Right lobe of liver (tissue), 6 donors: ENCODE measurements around the gene ESR2. TPM values are rescaled to one million over a fixed set of nuclear protein-coding genes. Genes with fewer than 3 reads are reported as not detected.

Experiments
- ATAC-seq, 4 donors: fragments of 200-7000 bp; cut with Tn5 transposase; one replicate each; pipeline ENCODE4 v1.9.1; 2020; ENCODE audit warnings: mild to moderate bottlenecking in 4 of 4, moderate library complexity in 4 of 4
- DNase-seq, 3 donors: peaks; one replicate each; pipeline ENCODE4 v3.0.0-alpha.2; 2020
- H3K27ac ChIP-seq, 3 donors: fragments of 200-600 bp; one replicate each; pipeline ENCODE4 v1.8.0; 2022
- H3K27me3 ChIP-seq, 2 donors: fragments of 200-600 bp; one replicate each; pipeline ENCODE4 v1.8.0; 2022
- H3K36me3 ChIP-seq, 4 donors: fragments of 200-600 bp; sonication (generic) in 1 of 4; one replicate each; pipeline versions ENCODE4 v1.5.1 to v1.8.0; 2017 to 2022; ENCODE audit warnings: control low read depth in 1 of 4
- H3K4me1 ChIP-seq, 4 donors: fragments of 200-600 bp; sonication (generic) in 1 of 4; one replicate each; pipeline versions ENCODE4 v1.5.1 to v1.8.0; 2017 to 2022; ENCODE audit warnings: control low read depth in 1 of 4
- H3K4me3 ChIP-seq, 3 donors: fragments of 200-600 bp; one replicate each; pipeline ENCODE4 v1.8.0; 2022
- H3K9me3 ChIP-seq, 4 donors: fragments of 200-600 bp; sonication (generic) in 1 of 4; one replicate each; pipeline versions ENCODE4 v1.5.1 to v1.8.0; 2017 to 2022; ENCODE audit warnings: control low read depth in 1 of 4
- CTCF ChIP-seq, 4 donors: fragments of 200-600 bp in 3 of 4; fragments of 450-650 bp in 1 of 4; IDR thresholded peaks; one replicate each; pipeline versions ENCODE4 v1.5.1 to v1.8.0; 2016 to 2022; ENCODE audit warnings: antibody characterized with exemption in 4 of 4, mild to moderate bottlenecking in 2 of 4
- POLR2A ChIP-seq: fragments of 450-650 bp; IDR thresholded peaks from one replicate; pipeline ENCODE4 v1.6.1; 2017; ENCODE audit warnings: antibody characterized with exemption, mild to moderate bottlenecking
- WGBS: methylation state at CpG from one replicate; pipeline ENCODE4 v1.1.6; 2018; ENCODE audit warnings: low coverage, low lambda C conversion rate; ENCODE audit not compliant: insufficient coverage; ENCODE audit errors: missing lambda C conversion rate; 5-methylcytosine and 5-hydroxymethylcytosine counted together
- intact Hi-C, 2 donors: fragments of 100-400 bp; cut with DNase I; formaldehyde crosslinking; loops; one replicate each; pipeline versions ENCODE4 v1.11.2 to v1.14.1; 2022
- total RNA-seq, 6 experiments: library from RNA; depleted of rRNA in 2 of 6; stranded (reverse); fragments of >200 nt in 2 of 6; fragmentation: NEBNext Ultra II Directional in 3 of 6; extraction: Animal tissue kit (Norgen Biotek cat#: 25700) in 3 of 6; gene quantifications; one replicate each; pipeline versions ENCODE4 v1.1.0 to v1.2.4, GENCODE V29; 2016 to 2023
- donor health status: DM: no; HTN: yes; CAD: no.
- donor health status: DM: no; HTN: no; CAD: no.
- donor health status: DM: no; HTN: no; CAD: no.
- donor health status: DM: no; HTN: yes; CAD: no.
- donor health status: DM: no; HTN: yes; CAD: no.

ESR2 gene
- total RNA-seq, 6 experiments from 2014 or later = 0.04 TPM; not detected in 5

DNA sequence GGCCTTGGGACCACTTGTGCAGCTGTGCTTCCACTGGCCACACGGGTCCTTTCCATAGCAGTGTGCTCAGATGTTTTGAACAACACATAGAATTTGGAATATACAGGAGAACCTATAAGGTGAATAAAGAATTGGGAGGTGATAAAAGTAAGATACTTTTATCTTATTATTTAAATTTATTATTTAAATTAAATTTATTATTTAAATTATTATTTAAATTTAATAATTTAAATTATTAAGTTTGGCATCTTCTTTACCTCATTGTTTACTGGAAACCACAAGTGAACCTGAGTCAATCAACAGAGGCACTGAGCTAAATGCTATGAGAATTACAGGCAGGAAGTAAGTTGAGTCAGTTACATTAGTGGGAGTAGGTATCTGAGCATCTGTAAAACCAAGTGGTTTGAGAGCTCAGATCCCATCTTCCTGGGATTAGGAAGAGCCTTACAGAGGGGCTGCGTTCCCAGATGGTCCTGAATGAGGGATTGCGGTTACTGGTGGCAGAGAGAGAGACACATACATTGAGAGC lies 103.1 kb downstream of the ESR2 start:
- Histone ChIP-seq H3K4me3 (no peak overlapping the region), H3K4me1 (no peaks in the 10 kb centered on the region), H3K27me3 (no peaks in the 10 kb centered on the region), H3K9me3 (no peaks in the 10 kb centered on the region), H3K36me3 (peaks cover 0 to 37% (median 19%) of the 10 kb centered on the region in 4 donors), H3K27ac (no peak overlapping the region)
- DNase-seq (no peak), ATAC-seq (no peak)
- 100% methylated on average over 3 of the region's 3 CpGs for WGBS
- TF ChIP-seq POLR2A (no peak), CTCF (IDR thresholded peaks at IDR 0.05) (no peak)
- intact Hi-C loops = no loop called here

GRCh38 chr14:64187331-64187730 lies 106.8 kb downstream of the ESR2 start:
- no peak for DNase-seq
- H3K27ac ChIP-seq = no peak overlapping the region
- no peaks in the 10 kb centered on the region for H3K27me3 ChIP-seq
- H3K4me1 ChIP-seq = no peaks in the 10 kb centered on the region
- TF ChIP-seq POLR2A = no peak
- no peak for TF ChIP-seq CTCF (IDR thresholded peaks at IDR 0.05)
- ATAC-seq = no peak
- H3K36me3 ChIP-seq = peaks cover 0 to 33% (median 15%) of the 10 kb centered on the region in 4 donors
- intact Hi-C loops = no loop called here
- 79% methylated on average over 3 of the region's 3 CpGs for WGBS
- no peak overlapping the region for H3K4me3 ChIP-seq
- H3K9me3 ChIP-seq = no peaks in the 10 kb centered on the region

DNA sequence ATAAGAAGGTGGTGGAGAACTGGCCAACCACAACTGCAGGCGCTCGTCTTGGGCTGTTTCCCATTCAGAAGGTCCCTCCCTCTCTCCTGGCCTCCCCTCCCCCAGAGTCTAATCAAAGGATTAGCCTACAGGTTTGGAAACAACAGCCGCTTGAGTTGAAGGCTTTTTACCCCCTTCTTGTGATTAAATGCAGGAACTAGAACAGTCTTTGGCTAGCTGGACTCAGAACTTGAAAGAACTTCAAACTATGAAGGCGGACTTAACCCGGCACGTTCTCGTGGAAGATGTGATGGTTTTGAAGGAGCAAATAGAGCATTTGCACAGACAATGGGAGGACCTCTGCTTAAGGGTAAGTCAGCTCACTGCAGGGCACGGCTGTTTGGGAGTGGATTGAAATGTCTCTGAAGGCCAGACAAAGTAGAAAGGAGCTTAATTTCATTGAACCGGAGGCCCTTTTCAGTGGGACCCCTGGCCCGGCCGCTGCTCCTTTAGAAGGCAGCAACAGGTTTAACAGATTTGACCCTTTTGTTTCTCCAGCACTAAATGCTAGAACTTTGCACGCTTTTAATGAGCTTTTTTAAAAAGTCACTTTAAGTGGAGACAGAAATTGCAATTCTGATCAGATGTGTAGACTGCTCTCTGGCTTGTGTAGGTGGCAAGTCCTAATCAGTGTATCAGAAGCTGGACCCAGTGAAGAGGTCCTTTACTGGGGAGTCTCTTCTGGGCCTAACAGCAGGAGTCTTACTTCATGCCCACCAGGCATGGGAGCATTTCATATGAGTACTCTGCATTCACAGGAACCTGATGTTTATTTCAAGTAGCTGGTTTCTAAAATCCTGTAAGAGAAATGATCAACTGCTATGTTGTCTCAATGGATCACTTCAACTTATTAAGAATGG lies 107.7 kb downstream of the ESR2 start:
- intact Hi-C loops = no loop called here
- no peak for TF ChIP-seq POLR2A
- no peak for TF ChIP-seq CTCF (IDR thresholded peaks at IDR 0.05)
- WGBS = 86% methylated on average over 11 of the region's 12 CpGs
- Histone ChIP-seq H3K27ac (no peak overlapping the region), H3K4me1 (no peaks in the 10 kb centered on the region), H3K9me3 (no peaks in the 10 kb centered on the region), H3K27me3 (no peaks in the 10 kb centered on the region), H3K4me3 (no peak overlapping the region), H3K36me3 (peaks cover 0 to 33% (median 15%) of the 10 kb centered on the region in 4 donors)
- ATAC-seq (peak in 1 of 4 donors; percentile 17), DNase-seq (no peak)

DNA sequence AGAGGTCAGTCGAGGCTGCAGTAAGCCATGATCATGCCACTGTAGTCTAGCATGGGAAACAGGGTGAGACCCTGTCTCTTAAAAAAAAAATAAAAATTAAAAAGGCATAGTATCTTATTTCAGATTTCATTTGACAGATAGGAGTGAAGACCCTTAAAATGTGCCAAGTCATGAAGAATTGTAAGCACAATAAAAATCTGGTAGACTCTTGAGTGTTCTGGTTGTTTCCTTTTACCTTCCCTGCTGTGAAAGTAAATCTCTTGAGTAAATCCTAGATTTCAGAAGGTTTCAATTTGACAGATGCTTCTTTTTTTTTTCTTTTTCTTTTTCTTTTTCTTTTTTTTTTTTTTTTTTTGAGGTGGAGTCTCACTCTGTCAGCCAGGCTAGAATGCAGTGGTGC lies 109.0 kb downstream of the ESR2 start:
- no peaks in the 10 kb centered on the region for H3K9me3 ChIP-seq
- H3K4me1 ChIP-seq = no peaks in the 10 kb centered on the region
- intact Hi-C loops = no loop called here
- TF ChIP-seq POLR2A (no peak), CTCF (IDR thresholded peaks at IDR 0.05) (no peak)
- no peaks in the 10 kb centered on the region for H3K27me3 ChIP-seq
- 100% methylated on average over 1 of the region's 1 CpG for WGBS
- DNase-seq (no peak), ATAC-seq (no peak)
- H3K36me3 ChIP-seq = peaks cover 0 to 38% (median 14%) of the 10 kb centered on the region in 4 donors
- no peak overlapping the region for H3K27ac ChIP-seq
- H3K4me3 ChIP-seq = no peak overlapping the region
